ENCODE results near the gene LRP3.

GRCh38 chr19:33206261-33207039 is 12.3 kb downstream of the LRP3 start:
- no peak for TF ChIP-seq CTCF (IDR thresholded peaks at IDR 0.05; ENCODE audit: low read depth, low read length, poor library complexity, severe bottlenecking)
- TF ChIP-seq EZH2phosphoT487 (IDR thresholded peaks at IDR 0.05; ENCODE audit: borderline replicate concordance, low read length) = no peak

All from DOHH2 (cell line).